Peyer's patch (tissue), 4 donors: Measurements from ENCODE around the gene RGS9BP.

Experiments
- POLR2A ChIP-seq, 2 donors: fragments of 450-650 bp; IDR thresholded peaks; one replicate each; pipeline ENCODE4 v1.5.1; 2017; ENCODE audit warnings: antibody characterized with exemption in 2 of 2, mild to moderate bottlenecking in 2 of 2, moderate library complexity in 2 of 2
- TF ChIP-seq, protein P1 (sequence below), 6 experiments: fragments of 450-650 bp in 4 of 6; fragments of 200-600 bp in 2 of 6; sonication (generic) in 1 of 6; IDR thresholded peaks; one replicate each; pipeline ENCODE4 v1.5.1; 2017 to 2019; ENCODE audit warnings: antibody characterized with exemption in 6 of 6, mild to moderate bottlenecking in 3 of 6, moderate library complexity in 1 of 6

DNA sequence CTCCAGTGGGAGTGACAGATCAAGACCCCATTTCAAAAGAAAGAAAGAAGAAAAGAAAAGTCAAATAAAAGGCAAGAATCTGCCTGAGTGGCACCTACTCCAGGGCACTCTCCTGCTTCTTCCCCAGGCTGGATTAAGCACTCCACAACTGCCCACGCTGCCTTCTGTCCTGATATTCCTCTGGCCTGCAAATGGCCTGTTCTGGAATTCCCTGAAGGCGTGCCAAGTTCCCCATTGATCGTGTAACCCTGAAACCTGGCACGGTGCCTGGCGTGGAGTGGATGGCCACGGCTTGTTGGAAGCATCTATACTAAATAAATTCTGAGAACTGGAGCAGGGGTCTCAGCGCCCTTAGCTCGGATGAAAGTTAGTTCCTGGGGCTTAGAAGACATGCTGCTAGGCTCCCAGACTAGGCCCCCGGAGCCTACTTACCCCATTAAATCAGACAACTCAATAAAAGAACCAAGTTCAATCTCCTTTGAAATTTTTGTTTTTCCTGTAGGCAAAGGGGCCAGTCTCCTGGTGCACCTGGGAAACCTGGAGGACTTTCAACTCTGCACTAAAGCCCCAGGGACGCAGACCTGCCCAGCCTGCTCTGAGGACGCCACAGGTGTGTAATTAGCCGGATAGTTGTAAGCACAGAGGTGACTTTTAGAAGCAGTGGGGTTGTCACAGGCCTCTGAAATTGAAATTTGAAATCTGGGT, 22.6 kb upstream of the RGS9BP start:
- TF ChIP-seq, protein P1, sequence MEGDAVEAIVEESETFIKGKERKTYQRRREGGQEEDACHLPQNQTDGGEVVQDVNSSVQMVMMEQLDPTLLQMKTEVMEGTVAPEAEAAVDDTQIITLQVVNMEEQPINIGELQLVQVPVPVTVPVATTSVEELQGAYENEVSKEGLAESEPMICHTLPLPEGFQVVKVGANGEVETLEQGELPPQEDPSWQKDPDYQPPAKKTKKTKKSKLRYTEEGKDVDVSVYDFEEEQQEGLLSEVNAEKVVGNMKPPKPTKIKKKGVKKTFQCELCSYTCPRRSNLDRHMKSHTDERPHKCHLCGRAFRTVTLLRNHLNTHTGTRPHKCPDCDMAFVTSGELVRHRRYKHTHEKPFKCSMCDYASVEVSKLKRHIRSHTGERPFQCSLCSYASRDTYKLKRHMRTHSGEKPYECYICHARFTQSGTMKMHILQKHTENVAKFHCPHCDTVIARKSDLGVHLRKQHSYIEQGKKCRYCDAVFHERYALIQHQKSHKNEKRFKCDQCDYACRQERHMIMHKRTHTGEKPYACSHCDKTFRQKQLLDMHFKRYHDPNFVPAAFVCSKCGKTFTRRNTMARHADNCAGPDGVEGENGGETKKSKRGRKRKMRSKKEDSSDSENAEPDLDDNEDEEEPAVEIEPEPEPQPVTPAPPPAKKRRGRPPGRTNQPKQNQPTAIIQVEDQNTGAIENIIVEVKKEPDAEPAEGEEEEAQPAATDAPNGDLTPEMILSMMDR (IDR thresholded peaks at IDR 0.05), result no peak
- TF ChIP-seq POLR2A (IDR thresholded peaks at IDR 0.05), result no peak
